ENCODE measurements around the gene DSCAML1.
A peak's percentile ranks its signal among the peaks of the same experiment; 100 is the strongest.

Gene DSCAML1

DNA sequence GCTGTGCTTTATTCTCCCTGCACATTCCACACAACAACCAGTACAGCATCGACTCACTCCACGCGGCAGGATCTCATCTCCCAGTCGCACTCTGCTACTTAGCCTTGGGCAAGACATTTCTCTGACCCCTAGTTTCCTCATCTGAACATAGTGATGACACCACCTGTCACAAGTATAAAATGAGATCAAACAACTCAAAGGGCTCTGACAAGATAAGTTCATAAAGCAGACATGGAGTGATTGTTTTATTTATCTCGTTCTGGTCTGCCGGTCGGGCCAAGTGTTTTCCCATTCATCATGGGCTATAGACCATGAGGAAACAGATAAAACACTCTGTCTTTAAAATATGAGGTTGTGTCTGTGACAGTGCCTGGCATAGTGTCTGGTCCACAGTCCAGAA, 35.0 kb downstream of the DSCAML1 start:
- DNase-seq (ENCODE audit: low read depth, low spot score) = no peak

DNA sequence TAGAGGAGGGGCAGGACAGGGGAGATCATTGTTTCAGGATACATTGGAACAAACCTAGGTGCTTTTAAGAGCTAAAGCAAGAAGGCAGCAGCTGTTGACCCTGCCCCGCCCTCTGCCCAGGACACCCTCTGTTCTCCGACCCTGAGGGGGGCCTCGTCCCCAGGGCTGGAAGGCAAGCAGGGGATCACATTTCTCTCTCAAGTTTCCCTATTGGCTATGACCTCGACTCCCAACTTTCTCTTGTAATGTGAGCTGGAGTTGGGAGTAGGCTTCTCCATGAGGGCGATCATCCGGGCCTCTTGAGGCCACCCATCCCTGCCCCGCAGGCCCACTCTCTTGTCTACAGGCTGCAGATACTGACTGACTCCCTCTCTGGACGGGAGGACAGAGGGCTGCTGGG, 37.7 kb downstream of the DSCAML1 start:
- DNase-seq (ENCODE audit: low read depth, low spot score) = peak; percentile 21

DNA sequence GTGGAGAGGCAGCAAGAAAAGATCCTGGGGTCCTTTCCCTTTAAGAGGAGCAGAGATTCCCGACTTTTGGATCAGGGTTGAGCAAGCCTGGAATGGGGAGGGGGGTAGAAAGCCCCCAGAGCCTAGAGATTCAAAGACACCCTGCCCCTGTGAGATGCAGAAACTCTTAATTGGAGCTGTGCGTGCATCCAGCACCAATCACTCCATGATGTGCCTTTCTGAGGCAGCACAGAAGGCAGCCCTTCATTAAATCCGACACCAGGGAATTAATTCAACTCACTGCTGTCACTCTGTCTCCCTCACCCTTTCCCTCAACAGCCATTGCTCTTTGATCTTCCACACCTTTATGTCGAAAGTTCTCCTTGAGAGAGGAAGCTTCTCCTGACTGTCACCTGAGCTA, 43.0 kb downstream of the DSCAML1 start:
- no peak for DNase-seq (ENCODE audit: low read depth, low spot score)

DNA sequence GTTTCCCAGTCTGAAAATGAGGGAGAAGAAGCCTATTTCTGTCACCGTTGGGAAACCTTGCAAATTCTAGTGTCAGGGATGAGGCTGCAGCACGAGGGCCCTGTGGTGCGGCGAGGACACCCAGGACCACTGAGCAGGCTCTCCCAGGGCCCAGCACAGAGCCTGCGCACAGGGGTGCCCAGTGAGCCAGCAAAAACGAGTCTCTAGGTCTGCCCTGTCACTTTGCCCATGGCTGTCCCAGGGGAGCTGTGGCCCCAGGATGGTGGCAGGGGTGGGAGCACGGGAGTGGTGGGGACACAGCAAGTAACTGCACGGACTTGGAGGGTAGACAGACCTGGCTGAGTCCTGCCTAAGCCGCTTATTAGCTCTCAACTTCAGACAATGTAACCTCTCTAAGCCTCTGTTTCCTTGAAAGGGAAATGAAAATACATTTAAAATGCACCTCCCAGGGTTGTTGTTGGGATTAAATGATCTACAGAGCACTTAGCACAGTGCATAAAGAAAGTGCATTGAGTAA, 44.2 kb downstream of the DSCAML1 start:
- no peak for DNase-seq (ENCODE audit: low read depth, low spot score)

DNA sequence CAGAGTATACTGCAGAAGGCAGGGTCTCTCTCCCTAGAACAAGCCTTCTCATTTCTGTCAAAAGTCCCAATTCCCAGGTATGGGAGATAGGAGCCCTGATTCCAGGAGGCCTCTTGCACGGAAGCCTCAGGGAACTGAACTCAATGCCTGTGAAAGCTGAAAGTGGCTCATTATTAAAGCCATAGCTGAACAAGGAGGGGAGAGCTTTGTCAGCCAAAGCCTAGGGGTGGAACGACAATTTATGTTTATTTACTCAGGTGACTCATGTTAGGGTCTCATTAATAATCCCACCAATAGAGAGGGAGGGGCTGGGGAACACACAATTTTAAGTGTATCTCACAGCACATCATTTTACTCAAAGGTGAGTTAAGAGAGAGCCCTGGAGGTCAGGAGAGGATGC, 44.9 kb downstream of the DSCAML1 start:
- DNase-seq (ENCODE audit: low read depth, low spot score) = no peak

DNA sequence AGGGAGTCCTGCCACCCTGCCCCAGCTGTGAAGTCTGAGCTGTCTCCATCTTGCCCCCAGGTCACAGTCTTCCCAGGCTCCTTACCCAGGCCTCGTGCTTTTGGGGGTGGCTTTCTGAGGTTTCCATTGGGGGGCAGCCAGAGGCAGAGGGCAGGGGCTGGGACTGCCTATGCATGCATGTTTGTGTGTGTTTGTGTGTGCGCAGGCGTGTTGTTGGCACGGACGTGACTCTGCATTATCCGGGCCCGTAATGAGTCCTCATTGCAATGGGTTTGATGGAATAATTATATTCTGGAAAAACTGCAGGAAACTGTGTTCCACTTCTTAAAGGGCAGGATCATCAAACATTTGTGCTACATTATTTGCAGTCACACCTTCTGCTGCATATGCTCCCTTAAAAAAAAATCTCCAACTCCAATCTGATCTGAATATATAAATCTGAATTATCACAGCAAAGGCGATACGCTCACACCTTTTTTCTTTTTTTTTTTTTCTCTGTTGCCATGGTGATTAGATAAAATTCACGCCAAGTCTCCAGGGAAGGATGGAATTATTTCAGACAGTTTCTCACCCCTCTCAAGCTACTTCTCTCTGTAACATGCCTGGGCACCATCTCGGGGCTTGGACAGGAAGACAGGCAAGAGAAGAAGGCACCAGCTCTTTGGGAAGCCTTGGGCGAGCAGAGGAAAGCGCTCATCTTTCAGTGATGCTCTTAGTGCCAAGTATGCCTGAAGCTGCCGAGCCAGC, 45.9 kb downstream of the DSCAML1 start:
- DNase-seq (ENCODE audit: low read depth, low spot score) = no peak

DNA sequence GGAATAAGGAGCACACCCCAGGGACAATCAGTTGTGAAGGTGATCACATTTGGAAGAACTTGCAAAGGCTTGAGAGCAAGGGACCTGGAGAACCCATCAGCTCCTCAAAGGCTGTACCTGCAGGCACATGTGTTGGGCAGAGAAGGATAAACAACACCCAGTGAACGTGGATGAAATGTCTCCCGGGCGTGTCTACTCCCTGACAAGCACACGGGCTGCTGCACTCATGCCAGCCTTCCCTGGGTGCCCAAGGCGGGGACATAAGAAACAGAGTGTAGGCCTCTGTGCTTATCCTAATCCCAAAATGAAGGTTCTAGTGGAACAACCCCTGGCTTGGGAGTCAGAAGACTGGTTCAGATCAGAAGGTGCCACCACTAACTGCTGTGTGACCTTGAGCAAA, 46.7 kb downstream of the DSCAML1 start:
- no peak for DNase-seq (ENCODE audit: low read depth, low spot score)

DNA sequence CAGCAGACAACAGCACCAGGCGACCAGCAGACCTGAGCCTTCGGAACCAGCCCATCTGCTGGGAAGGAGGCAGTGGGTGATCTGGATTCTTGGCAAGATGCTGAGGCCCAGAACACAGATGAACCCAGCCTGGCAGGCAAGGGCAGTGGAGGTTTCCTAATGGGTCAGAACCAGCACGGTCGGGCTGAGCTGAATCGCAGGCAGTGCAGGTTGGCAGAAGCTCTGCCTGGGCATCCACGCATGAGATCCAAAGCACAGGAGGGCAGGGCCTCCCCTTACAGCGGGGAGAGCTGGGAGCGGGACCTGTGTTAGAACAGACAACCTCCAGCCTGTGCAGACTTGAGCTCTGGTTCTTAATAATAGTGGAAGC, 47.5 kb downstream of the DSCAML1 start:
- no peak for DNase-seq (ENCODE audit: low read depth, low spot score)

DNA sequence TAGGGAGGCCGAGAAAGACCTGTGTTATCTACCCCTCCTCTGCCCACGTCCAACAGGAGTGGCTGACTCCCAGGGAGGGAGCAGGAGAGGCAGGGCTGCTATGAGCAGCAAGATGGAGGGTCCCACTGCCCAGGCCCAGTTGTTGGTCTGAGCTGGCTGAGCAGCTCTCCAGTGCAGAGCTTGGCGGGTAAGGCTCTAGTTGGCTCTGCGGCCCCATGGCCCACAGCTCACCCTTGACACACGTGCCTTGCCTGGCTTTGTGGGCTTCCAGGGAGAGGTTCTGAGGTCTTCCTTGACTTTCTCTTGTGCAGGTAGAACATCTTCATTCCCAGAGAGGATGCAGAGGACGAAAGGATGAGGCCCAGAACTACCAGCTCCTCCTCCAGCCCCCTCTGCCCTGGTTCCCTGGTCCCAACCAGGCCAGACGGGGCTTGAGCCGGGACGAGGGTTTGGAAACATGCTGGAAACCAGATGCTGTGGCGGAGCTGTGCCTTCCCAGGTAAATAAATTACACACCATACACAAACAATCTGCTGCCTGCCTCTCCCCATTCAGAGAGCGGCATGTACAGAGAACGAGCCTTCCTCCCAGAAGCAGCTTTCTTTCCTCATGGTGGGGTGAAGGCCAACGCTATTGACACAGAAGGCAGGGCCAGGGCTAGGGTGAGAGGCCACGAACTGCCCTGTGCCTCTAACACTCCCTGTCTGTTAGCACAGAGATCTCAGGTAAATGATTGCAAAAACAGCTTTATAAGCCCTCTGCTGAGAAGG, 48.1 kb downstream of the DSCAML1 start:
- no peak for DNase-seq (ENCODE audit: low read depth, low spot score)

DNA sequence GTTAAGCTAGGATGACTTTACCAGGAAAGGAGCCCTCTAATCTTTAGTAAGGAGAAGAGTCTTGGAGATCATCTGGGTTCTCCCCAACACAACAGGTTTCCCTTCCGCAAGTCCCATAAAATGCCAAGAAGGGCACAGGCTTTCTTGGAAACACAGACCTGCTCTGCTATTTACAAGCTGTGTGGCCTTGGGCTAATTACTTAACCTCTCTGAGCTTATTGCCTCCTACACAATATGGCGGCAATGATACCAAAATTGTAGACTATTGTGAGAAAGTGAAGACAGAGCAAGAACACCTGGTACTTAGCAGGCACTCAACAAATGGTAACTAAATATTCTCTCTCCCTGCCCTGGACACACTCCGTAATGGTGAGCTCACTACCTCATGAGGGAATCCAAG, 49.1 kb downstream of the DSCAML1 start:
- DNase-seq (ENCODE audit: low read depth, low spot score) = no peak

DNA sequence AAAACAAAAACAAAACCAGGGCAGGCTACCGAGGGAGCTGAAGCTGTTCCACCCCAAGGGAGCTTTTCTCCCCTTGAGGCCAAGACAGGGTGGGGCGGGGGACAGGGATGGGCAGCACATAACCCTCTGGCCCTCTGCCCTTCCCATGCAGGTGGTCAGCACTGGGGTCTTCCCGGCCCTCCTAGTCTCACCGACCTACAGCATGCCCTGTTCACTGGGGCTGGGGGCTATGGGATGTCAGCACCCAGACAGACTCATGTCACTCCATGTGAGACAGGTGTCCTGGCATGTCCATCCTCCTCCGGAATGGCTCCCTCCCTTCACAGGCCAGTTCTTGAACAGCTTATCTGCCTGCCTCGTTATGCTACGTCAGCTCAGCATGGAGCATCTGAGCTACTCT, 51.7 kb downstream of the DSCAML1 start:
- no peak for DNase-seq (ENCODE audit: low read depth, low spot score)

DNA sequence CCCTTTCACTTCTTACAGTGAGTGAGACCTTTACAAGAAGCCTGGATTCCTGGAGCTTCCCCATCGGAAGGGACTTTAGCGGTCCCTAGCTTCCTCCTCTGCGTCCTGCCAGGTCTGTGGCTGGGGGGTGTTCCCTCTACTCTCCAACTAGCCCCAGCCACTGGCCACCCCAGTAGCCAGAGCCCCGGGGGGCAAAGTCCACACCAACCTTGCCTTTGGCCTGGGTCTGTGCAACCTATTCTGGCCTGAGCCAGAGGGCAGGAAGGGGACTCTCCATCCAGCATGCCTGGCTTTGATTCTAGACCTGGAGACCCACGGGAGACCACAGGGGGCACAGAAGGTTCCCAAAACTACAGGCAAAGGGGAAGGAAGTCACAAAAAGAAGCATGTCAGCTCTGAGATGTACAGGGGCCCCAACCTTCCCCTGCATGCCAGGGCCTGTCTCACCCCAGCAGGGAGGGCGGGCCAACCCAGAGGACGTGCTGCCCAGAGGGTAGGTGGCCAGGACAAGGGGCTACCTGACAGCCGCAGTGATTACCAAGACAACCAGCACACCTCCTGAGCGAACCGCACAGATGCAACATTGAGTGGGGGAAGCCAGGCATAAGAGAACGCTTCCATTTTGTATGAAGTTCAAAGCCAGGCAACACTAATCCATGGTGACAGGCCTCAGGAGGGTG, 52.4 kb downstream of the DSCAML1 start:
- no peak for DNase-seq (ENCODE audit: low read depth, low spot score)

DNA sequence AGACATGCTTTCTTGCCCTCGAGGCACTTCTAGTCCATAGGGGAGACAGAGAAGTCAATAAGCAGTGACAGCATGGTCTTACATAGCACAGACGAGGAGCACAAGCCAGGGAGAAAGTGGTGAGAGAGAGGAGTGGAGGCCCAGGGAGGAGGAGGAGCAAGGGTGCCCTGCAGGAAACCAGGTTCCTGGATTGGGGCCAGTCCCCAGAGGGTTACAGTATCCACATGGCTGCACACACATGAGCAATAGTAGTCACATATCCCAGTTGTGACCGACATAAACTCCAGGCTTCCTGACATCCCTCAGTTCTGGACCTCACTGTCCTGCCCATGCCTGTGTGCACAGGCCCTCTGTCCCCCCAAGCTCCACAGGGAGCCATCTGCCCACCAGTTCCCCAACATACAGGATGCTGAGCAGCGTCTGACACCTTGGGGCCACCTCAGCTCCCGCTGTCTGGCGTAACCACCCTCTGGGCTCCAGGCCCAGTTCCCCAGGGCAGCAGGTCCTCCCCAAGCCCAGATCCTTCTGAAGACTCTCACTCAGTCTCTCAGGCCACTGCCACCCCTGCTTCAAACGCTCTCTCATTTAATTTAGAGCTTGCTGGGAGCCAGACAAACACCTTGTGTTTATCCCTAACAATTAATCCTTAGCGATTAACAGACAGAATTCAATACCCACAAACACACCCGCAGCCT, 53.7 kb downstream of the DSCAML1 start:
- DNase-seq (ENCODE audit: low read depth, low spot score) = no peak

DNA sequence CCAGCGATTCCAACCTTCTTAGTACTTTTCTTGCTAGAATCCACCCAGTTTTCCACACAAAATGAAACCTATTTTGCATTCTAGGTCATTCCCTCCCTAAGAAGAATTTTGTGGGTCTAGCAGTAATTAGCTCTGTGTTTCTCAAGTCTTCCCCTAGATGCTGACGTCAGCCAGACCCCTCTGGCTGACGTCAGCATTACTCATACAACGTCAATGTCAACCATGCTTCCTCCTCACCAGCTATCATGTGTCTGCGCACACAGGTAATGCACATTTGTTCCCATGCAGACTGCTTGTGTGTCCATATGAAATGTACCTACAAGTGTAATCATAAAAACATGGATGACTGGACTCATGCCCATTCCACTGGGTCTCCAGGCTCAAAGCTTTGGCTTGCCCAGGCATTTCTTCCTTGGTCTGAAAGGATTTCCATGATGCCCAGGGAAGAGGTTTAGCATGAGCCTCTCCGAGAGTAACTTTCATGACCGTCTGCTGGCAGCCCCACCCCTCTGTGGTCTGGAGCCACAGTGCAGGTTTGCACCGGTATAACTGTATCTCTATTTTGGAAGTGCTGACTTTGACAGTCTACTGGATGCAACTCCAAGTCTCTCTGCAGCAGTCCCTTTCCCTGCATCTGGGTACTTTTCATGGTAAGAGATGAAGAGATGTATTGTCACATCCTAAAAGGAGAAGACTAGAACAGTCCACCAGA, 58.6 kb downstream of the DSCAML1 start:
- DNase-seq (ENCODE audit: low read depth, low spot score) = no peak

DNA sequence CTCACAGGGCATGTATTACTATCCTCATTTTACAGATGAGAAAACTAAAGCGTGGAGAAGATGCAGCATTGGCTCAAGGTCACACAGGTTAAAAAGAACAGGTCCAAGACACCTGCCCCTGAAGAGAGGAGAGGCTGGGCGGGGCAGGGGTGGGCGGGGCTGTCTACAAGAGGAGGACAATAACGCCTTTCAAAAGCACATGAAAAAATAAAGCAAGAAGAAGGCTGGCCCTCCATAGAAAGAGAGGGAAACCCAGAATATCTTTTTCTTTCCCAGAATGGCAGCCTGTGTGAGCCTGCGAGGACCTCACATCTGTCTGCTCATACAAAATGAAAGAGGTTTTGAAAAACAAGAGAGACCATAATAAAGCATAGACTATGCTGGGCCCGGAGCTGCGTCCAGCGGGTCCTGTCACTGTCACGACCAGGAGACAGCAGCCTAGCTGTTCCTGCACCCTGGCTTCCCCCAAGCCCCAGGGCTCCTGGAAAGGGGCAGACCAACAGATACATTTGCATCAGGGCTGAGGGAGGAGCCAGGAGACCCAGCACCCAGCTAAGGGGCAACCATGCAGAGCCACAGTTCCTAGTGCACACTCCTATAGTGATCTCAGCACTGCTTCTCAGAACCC, 61.6 kb downstream of the DSCAML1 start:
- no peak for DNase-seq (ENCODE audit: low read depth, low spot score)

DNA sequence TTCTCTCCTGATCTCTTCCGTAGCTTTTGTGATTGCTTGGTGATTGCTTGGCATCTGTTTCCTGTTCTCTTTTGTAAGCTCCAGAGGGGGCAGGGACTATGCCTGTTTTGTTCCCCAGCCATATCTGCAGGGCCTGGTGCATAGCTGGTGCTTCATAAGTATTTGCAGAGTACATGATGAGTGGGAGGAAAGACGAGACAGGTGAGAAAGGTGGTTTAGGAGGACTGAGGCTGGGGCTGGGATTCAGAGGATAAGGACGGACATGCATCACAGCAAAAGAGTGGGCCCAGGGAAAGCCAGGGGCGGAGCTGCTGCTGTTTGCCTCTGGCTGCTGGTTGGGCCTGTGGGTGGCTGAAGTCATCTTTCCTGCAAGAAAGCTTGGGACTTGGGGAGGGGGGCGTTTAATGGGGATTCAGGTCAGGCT, 62.4 kb downstream of the DSCAML1 start:
- no peak for DNase-seq (ENCODE audit: low read depth, low spot score)

DNA sequence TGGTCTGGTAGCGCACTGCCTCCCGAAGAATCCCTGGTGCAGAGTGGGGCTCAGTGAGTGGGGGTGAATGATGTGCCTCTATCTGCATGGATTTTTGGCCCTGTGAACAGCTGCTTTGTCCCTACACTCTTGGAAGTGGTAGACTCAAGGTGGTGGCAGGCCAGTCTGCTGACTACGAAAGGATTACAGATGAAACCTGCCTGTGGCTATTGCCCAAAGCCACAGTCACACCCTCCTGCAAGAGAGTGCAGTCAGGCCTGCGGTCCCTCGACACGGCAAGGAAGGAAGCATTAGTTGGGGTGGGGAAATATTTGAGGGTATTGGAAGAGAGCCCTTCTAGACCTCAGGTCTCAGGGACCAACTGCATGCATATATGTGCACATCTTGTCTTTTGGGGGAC, 63.7 kb downstream of the DSCAML1 start:
- no peak for DNase-seq (ENCODE audit: low read depth, low spot score)

DNA sequence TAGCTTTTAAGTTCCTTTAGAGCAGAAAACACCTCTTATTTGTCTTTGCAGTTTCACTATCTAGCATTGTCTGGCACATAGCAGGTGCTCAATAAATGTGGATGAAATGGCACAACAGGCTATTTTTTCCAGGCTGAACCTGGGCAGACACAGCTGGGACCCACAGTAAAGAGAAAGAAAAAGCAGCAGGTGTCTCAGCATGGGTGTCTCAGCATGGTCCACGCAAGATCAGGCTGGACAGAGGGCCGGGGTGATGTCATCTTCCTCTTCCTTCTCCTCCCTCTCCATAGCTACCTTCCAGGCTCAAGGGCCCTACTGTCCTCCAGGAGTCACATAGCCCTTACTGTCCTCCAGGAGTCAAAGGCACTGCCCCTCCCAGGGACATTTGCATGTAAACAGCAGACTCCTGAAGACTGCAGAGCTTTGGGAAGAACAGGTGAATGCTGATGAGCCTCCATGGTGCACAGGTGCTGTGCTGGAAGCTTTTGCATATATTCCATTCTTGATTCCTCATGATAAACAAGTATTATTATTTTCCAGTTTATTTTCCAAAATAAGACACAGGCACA, 65.2 kb downstream of the DSCAML1 start:
- no peak for DNase-seq (ENCODE audit: low read depth, low spot score)

DNA sequence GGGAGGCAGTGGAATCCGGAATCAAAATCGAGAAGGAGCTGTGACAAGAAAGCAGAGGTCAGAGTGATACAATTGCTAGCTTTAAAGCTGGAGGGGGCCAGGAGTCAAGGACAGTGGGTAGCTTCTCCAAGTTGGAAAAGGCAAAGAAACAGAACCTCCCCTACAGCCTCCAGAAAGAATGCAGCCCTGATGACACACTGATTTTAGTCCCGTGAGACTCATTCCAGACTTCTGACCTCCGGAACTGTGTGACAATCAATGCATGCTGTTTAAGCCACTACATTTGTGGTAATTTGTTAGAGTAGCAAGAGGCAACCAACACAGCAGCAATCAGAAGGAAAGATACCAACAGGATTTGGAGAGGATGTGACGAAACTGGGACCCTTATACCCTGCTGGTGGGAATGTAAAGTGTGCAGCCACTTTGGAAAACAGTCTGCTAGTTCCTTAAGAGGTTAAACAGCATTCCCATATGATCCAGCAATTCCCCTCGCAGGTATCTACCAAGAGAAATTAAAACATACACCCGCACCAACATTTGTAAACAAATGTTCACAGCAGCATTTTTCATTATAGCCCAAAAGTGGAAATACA, 66.7 kb downstream of the DSCAML1 start:
- DNase-seq (ENCODE audit: low read depth, low spot score) = no peak
